GM12892 (cell line): ENCODE data around the gene CLDN7.

Experiments
- POLR2A ChIP-seq: IDR thresholded peaks from 2 replicates; pipeline ENCODE4 v1.6.1; 2011; ENCODE audit warnings: low read depth, low read length, control low read depth
- POLR2AphosphoS5 ChIP-seq: IDR thresholded peaks from 2 replicates; pipeline ENCODE4 v1.6.1; 2011; ENCODE audit warnings: low read depth, low read length, control low read depth
- TAF1 ChIP-seq: IDR thresholded peaks from 2 replicates; pipeline ENCODE4 v1.6.1; 2011; ENCODE audit warnings: low read depth, mild to moderate bottlenecking, control low read depth, low read length, borderline replicate concordance

- TF ChIP-seq POLR2A (peak; percentile 10; the same call in 1 of the 2 replicates), POLR2AphosphoS5 (no peak; the same call in 1 of the 2 replicates), TAF1 (no peak)
Measured at GRCh38 chr17:7250695-7251627, 11.3 kb downstream of the CLDN7 start.
